GM12878 (cell line): ENCODE results near the gene LRP1B. TPM values are rescaled to one million over a fixed set of nuclear protein-coding genes. Genes with fewer than 3 reads are reported as not detected.

Source experiments
- ATAC-seq: fragments of 200-7000 bp; cut with Tn5 transposase; 3 replicates; pipeline ENCODE4 v1.9.1; 2020; ENCODE audit warnings: mild to moderate bottlenecking, moderate library complexity
- BruUV-seq: library from RNA; stranded (reverse); fragments of 400-500 nt; replicated peaks from 2 replicates; lab custom pipeline; 2021; lab: Mats Ljungman, UMichigan
- CTCF ChIA-PET: fragments of 300-600 bp; sonication (Branson Sonifier 250); formaldehyde crosslinking; extraction: SDS; loops from one replicate; lab custom pipeline; 2021; ENCODE audit warnings: inconsistent platforms; lab: Yijun Ruan, JAX
- POLR2A ChIA-PET: fragments of 350-600 bp; formaldehyde crosslinking; extraction: SDS; loops from one replicate; lab custom pipeline; 2021; ENCODE audit warnings: inconsistent platforms; lab: Charles Lee
- RAD21 ChIA-PET: fragments of 300-600 bp; sonication (Branson Sonifier 250); formaldehyde crosslinking; loops from one replicate; lab custom pipeline; 2023; ENCODE audit warnings: antibody characterized with exemption; ENCODE audit not compliant: unreplicated experiment; lab: Charles Lee
- SMC1A ChIA-PET: fragments of 300-600 bp; sonication (Branson Sonifier 250); formaldehyde crosslinking; loops from one replicate; lab custom pipeline; 2023; ENCODE audit not compliant: unreplicated experiment, uncharacterized antibody; lab: Charles Lee
- DNase-seq: peaks from one replicate; pipeline ENCODE4 v3.0.0-alpha.2; 2011; ENCODE audit warnings: low read depth, low spot score
- FAIRE-seq: peaks from 3 replicates; lab custom pipeline; 2011; peaks lifted over from hg19 to GRCh38; lab: Jason Lieb, UNC
- H2AFZ ChIP-seq: 2 replicates; pipeline ENCODE4 v1.6.0; 2011; ENCODE audit warnings: low read depth, low read length, control low read depth; ENCODE audit not compliant: control insufficient read depth
- H3K27ac ChIP-seq: 2 replicates; pipeline ENCODE4 v1.5.1; 2011; ENCODE audit warnings: control low read depth; ENCODE audit not compliant: control insufficient read depth, insufficient read depth
- H3K27me3 ChIP-seq, 2 experiments: replicated peaks in 1 of 2; 2 replicates each; pipeline versions ENCODE4 v1.6.0 to v1.6.1; 2011; ENCODE audit warnings: low read length in 1 of 2; ENCODE audit not compliant: control insufficient read depth in 2 of 2, insufficient read depth in 2 of 2
- H3K36me3 ChIP-seq, 2 experiments: 2 replicates each; pipeline ENCODE4 v1.5.1; 2011; ENCODE audit warnings: low read length in 1 of 2; ENCODE audit not compliant: control insufficient read depth in 2 of 2, insufficient read depth in 2 of 2
- H3K4me1 ChIP-seq: 2 replicates; pipeline ENCODE4 v1.6.1; 2011; ENCODE audit warnings: mild to moderate bottlenecking, low read length, moderate library complexity, mixed read lengths; ENCODE audit not compliant: control insufficient read depth, insufficient read depth
- H3K4me2 ChIP-seq: 2 replicates; pipeline ENCODE4 v1.6.0; 2011; ENCODE audit warnings: control low read depth; ENCODE audit not compliant: control insufficient read depth, insufficient read depth
- H3K4me3 ChIP-seq: fragments of 200-600 bp; sonication (generic); 2 replicates; pipeline ENCODE4 v1.5.1; 2016
- H3K79me2 ChIP-seq: 2 replicates; pipeline ENCODE4 v1.6.0; 2011; ENCODE audit warnings: low read length; ENCODE audit not compliant: control insufficient read depth, insufficient read depth
- H3K9ac ChIP-seq: 2 replicates; pipeline ENCODE4 v1.8.0; 2011; ENCODE audit warnings: low read length, control low read depth, mixed read lengths; ENCODE audit not compliant: control insufficient read depth, insufficient read depth
- H3K9me3 ChIP-seq: replicated peaks from 3 replicates; pipeline ENCODE4 v1.5.1; 2011; ENCODE audit warnings: mild to moderate bottlenecking, low read length; ENCODE audit not compliant: control insufficient read depth, insufficient read depth
- H4K20me1 ChIP-seq: 2 replicates; pipeline ENCODE4 v1.6.0; 2011; ENCODE audit not compliant: control insufficient read depth, insufficient read depth
- BMI1 ChIP-seq: fragments of 450-650 bp; IDR thresholded peaks from 2 replicates; pipeline ENCODE4 v1.6.1; 2016; ENCODE audit warnings: mild to moderate bottlenecking, moderate library complexity, borderline replicate concordance
- ETV6 ChIP-seq, 2 experiments: fragments of 450-650 bp in 1 of 2; IDR thresholded peaks in 1 of 2; conservative IDR thresholded peaks in 1 of 2; 2 replicates each; pipeline ENCODE4 v1.6.1; 2014; ENCODE audit warnings: antibody characterized with exemption in 1 of 2, borderline replicate concordance in 1 of 2, low read depth in 1 of 2, mild to moderate bottlenecking in 1 of 2, moderate library complexity in 1 of 2
- FOS ChIP-seq: IDR thresholded peaks from 3 replicates; pipeline ENCODE4 v1.6.1; 2011; ENCODE audit warnings: borderline replicate concordance; ENCODE audit not compliant: insufficient read length; ENCODE audit errors: extremely low read depth
- JUNB ChIP-seq: IDR thresholded peaks from 2 replicates; pipeline ENCODE4 v1.6.1; 2016; ENCODE audit warnings: antibody characterized with exemption, mild to moderate bottlenecking
- LARP7 ChIP-seq: fragments of 450-650 bp; IDR thresholded peaks from 2 replicates; pipeline ENCODE4 v1.6.1; 2017; ENCODE audit warnings: mild to moderate bottlenecking
- MEF2A ChIP-seq: IDR thresholded peaks from 2 replicates; pipeline ENCODE4 v1.6.1; 2011; ENCODE audit warnings: low read depth, mild to moderate bottlenecking, low read length, moderate library complexity; ENCODE audit not compliant: insufficient read depth
- NFIC ChIP-seq: IDR thresholded peaks from 2 replicates; pipeline ENCODE4 v1.6.1; 2012; ENCODE audit warnings: low read depth, mild to moderate bottlenecking, inconsistent platforms, low read length, moderate library complexity
- PAX8 ChIP-seq: fragments of 450-650 bp; IDR thresholded peaks from 2 replicates; pipeline ENCODE4 v1.6.1; 2017; ENCODE audit warnings: mild to moderate bottlenecking, moderate library complexity
- PML ChIP-seq: IDR thresholded peaks from 2 replicates; pipeline ENCODE4 v1.6.1; 2012; ENCODE audit warnings: low read length, inconsistent platforms
- POLR2AphosphoS5 ChIP-seq: IDR thresholded peaks from 2 replicates; pipeline ENCODE4 v1.6.1; 2011; ENCODE audit warnings: mild to moderate bottlenecking, low read length, inconsistent platforms
- RAD21 ChIP-seq: IDR thresholded peaks from 2 replicates; pipeline ENCODE4 v1.6.1; 2011; ENCODE audit warnings: mild to moderate bottlenecking, low read depth, low read length, moderate library complexity; ENCODE audit not compliant: insufficient read depth
- SIN3A ChIP-seq: IDR thresholded peaks from 2 replicates; pipeline ENCODE4 v1.6.1; 2012; ENCODE audit warnings: low read depth, low read length, improper control_type of control experiment
- SMAD1 ChIP-seq: fragments of 450-650 bp; IDR thresholded peaks from 2 replicates; pipeline ENCODE4 v1.6.1; 2018; ENCODE audit warnings: mild to moderate bottlenecking, low read depth; ENCODE audit not compliant: partially characterized antibody
- SREBF1 ChIP-seq: IDR thresholded peaks from 2 replicates; pipeline ENCODE4 v1.6.1; 2012; ENCODE audit warnings: mild to moderate bottlenecking, low read length
- TARDBP ChIP-seq: IDR thresholded peaks from 2 replicates; pipeline ENCODE4 v1.6.1; 2016; ENCODE audit warnings: borderline replicate concordance
- YBX1 ChIP-seq: fragments of 450-650 bp; IDR thresholded peaks from 2 replicates; pipeline ENCODE4 v1.6.1; 2016; ENCODE audit warnings: antibody characterized with exemption
- WGBS: methylation state at CpG from one replicate; pipeline ENCODE4 v1.1.6; 2016; ENCODE audit warnings: low lambda C conversion rate; ENCODE audit not compliant: insufficient replicate concordance, insufficient coverage; ENCODE audit errors: missing lambda C conversion rate; 5-methylcytosine and 5-hydroxymethylcytosine counted together
- in situ Hi-C: fragments of 300-500 bp; cut with MboI; formaldehyde crosslinking; loops from 9 replicates; pipeline ENCODE4 v1.14.3; 2018; ENCODE audit warnings: mixed read lengths
- intact Hi-C: fragments of 100-400 bp; cut with micrococcal nuclease; formaldehyde crosslinking; loops from one replicate; pipeline ENCODE4 v1.14.2; 2022; ENCODE audit not compliant: unreplicated experiment
- polyA plus RNA-seq, 11 experiments: library from polyadenylated mRNA; depleted of rRNA in 4 of 11; unstranded in 6 of 11; stranded (reverse) in 5 of 11; fragments of >200 nt; fragmentation: Nextera tagmentation in 4 of 11; fragmentation: Illumina TruSeq in 1 of 11; extraction: Ambion mirVana in 4 of 11; extraction: Trizol in 1 of 11; gene quantifications; 1 replicate in 1 of 11; 2 replicates in 10 of 11; pipeline versions ENCODE4 v1.2.1 to v1.2.3, GENCODE V29; 2011 to 2016; ENCODE audit warnings: inconsistent platforms in 2 of 11, missing spikeins in 2 of 11, low read depth in 1 of 11
- total RNA-seq, 4 experiments: library from RNA; depleted of rRNA in 3 of 4; stranded (reverse); fragments of >200 nt in 3 of 4; fragmentation: Illumina TruSeq in 1 of 4; extraction: Trizol in 1 of 4; gene quantifications; 2 replicates each; pipeline versions ENCODE4 v1.2.1 to v1.2.3, GENCODE V29; 2013 to 2021
- TF ChIP-seq, protein P1 (sequence below): fragments of 450-650 bp; IDR thresholded peaks from 2 replicates; pipeline ENCODE4 v1.6.1; 2017; ENCODE audit warnings: mild to moderate bottlenecking, moderate library complexity
- TF ChIP-seq, protein P2 (sequence below): IDR thresholded peaks from 2 replicates; pipeline ENCODE4 v1.6.1; 2012; ENCODE audit warnings: low read depth, low read length, improper control_type of control experiment

The LRP1B gene
- total and polyA plus RNA-seq, 10 of the 15 experiments (the other 5 are each of a cell fraction or from before 2014, with no cell fraction given) = under 0.01 to 0.06 (median 0.03) TPM; not detected in 5

DNA sequence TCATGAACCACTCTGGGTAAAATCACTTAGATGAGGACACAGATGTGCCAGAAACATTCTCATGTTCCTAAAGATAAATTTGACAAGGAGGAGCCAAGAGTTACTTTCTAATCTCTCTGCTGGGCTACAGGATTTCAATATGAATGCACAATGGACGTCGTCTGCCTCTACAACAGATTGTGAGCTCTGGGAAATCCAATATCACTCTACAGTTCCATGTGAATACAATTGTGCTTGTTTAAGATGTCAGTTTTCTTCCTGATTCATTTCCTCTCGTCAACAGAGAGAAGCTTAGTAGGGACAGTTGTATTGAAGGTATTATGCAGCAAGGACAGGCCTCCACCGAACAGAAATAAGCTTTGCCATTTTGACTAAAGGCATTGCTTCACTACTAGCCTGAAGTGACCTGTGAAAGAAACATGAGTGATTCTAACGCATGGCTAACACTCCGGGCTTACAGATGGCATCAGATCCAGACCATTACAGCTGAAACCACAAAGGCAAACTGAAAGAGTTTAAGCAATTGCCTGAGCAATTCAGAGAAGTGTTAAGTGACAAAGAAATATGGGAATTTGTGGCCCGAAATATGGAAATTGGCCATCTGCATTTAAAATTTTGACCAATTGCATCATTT lies 1591.5 kb downstream of the LRP1B start:
- no peak overlapping the region for H3K4me3 ChIP-seq
- ATAC-seq (no peak), DNase-seq (no peak)
- RAD21 ChIA-PET = no interaction called here
- H3K27ac ChIP-seq = no peak overlapping the region
- H3K36me3 ChIP-seq = no peaks in the 10 kb centered on the region
- BruUV-seq = no TSS peak
- no peaks in the 10 kb centered on the region for H3K79me2 ChIP-seq
- POLR2A ChIA-PET = no interaction called here
- no peak overlapping the region for H3K9ac ChIP-seq
- WGBS = 12% methylated on average over 7 of the region's 7 CpGs
- SMC1A ChIA-PET = no interaction called here
- H2AFZ ChIP-seq = no peak overlapping the region
- no peaks in the 10 kb centered on the region for H3K27me3 ChIP-seq
- no peaks in the 10 kb centered on the region for H3K9me3 ChIP-seq
- CTCF ChIA-PET = interaction anchor here (1.2 kb wide), 1 partner anchor 325 kb away, joined by 3 read pairs; no protein-coding TSS in a partner anchor
- H3K4me1 ChIP-seq = no peaks in the 10 kb centered on the region
- in situ Hi-C loops (no loop called here), intact Hi-C loops (no loop called here)
- H4K20me1 ChIP-seq = no peaks in the 10 kb centered on the region
- TF ChIP-seq BMI1 (no peak), MEF2A (no peak), NFIC (no peak), SMAD1 (no peak), TARDBP (no peak), LARP7 (no peak), PAX8 (no peak), PML (no peak), FOS (no peak), RAD21 (no peak), SREBF1 (no peak), JUNB (no peak), YBX1 (no peak), POLR2AphosphoS5 (no peak), SIN3A (no peak), ETV6 (conservative IDR thresholded peaks at IDR 0.05 in 1 of 2, IDR thresholded peaks at IDR 0.05 in 1 of 2; ENCODE audit: borderline replicate concordance in 1 of 2, low read depth in 1 of 2) (no peak)
- TF ChIP-seq, protein P1, sequence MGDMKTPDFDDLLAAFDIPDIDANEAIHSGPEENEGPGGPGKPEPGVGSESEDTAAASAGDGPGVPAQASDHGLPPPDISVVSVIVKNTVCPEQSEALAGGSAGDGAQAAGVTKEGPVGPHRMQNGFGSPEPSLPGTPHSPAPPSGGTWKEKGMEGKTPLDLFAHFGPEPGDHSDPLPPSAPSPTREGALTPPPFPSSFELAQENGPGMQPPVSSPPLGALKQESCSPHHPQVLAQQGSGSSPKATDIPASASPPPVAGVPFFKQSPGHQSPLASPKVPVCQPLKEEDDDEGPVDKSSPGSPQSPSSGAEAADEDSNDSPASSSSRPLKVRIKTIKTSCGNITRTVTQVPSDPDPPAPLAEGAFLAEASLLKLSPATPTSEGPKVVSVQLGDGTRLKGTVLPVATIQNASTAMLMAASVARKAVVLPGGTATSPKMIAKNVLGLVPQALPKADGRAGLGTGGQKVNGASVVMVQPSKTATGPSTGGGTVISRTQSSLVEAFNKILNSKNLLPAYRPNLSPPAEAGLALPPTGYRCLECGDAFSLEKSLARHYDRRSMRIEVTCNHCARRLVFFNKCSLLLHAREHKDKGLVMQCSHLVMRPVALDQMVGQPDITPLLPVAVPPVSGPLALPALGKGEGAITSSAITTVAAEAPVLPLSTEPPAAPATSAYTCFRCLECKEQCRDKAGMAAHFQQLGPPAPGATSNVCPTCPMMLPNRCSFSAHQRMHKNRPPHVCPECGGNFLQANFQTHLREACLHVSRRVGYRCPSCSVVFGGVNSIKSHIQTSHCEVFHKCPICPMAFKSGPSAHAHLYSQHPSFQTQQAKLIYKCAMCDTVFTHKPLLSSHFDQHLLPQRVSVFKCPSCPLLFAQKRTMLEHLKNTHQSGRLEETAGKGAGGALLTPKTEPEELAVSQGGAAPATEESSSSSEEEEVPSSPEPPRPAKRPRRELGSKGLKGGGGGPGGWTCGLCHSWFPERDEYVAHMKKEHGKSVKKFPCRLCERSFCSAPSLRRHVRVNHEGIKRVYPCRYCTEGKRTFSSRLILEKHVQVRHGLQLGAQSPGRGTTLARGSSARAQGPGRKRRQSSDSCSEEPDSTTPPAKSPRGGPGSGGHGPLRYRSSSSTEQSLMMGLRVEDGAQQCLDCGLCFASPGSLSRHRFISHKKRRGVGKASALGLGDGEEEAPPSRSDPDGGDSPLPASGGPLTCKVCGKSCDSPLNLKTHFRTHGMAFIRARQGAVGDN = no peak
- TF ChIP-seq, protein P2, sequence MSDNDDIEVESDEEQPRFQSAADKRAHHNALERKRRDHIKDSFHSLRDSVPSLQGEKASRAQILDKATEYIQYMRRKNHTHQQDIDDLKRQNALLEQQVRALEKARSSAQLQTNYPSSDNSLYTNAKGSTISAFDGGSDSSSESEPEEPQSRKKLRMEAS = no peak
- TF ChIP-seq, all 136 proteins: peak for 0
- no peak for FAIRE-seq
- H3K4me2 ChIP-seq = no peak overlapping the region
